LNCaP clone FGC (cell line): ENCODE data around the gene MCM5.
"Not testable (repeated sequence)": the region's sequence is repeated elsewhere in the genome, so short reads cannot be mapped to it uniquely, and the experiment has no call there.

ENCODE experiments used
- DNase-seq: peaks from one replicate; pipeline ENCODE4 v3.0.0-alpha.2; 2011; ENCODE audit warnings: low read depth
- H3K4me3 ChIP-seq: 2 replicates; pipeline ENCODE4 v1.5.1; 2011; ENCODE audit warnings: mild to moderate bottlenecking, low read depth, low read length, control low read depth
- TF ChIP-seq, protein P1 (sequence below): IDR thresholded peaks from 2 replicates; pipeline ENCODE4 v1.5.1; 2012; ENCODE audit warnings: mild to moderate bottlenecking; ENCODE audit not compliant: control insufficient read depth, insufficient read depth; ENCODE audit errors: extremely low read depth

Gene MCM5

DNA sequence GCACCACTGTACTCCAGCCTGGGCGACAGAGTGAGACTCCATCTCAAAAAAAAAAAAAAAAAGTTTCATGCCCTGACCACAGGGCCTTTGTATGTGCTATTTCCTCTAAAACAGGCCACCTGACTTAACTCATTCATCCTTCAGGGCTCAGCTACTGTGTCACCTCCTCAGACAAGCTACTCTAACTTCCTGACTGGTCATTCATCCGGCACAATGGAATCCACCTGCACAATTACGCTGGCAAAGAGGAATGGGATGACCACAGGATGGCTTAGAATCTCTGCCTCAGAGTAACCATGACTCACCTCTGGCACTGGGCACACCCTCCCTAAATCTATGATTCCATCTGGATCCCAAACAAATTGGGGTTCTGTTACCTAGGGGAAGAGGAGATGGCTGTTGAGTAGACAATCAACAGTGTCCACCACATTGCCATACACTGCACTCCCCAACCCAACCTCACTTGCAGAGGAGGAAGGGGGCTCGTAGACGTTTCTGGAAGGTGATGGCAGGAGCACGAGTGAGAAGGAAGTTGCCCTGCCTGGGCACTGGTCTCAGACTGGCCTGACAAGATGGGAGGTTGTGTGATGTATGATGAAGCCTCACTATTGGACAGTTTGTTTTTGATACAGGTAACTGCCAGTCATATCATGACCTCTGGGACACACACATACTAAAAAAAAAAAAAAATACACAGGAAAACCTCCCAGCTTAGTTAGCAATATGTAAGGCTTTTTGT lies 41.9 kb upstream of the MCM5 start:
- no peak for DNase-seq

GRCh38 chr22:35359380-35360065 lies 40.4 kb upstream of the MCM5 start:
- no peak for DNase-seq

More for the DNA sequence above, 41.9 kb upstream of the MCM5 start:
- no peak overlapping the region for H3K4me3 ChIP-seq
- TF ChIP-seq, protein P1, sequence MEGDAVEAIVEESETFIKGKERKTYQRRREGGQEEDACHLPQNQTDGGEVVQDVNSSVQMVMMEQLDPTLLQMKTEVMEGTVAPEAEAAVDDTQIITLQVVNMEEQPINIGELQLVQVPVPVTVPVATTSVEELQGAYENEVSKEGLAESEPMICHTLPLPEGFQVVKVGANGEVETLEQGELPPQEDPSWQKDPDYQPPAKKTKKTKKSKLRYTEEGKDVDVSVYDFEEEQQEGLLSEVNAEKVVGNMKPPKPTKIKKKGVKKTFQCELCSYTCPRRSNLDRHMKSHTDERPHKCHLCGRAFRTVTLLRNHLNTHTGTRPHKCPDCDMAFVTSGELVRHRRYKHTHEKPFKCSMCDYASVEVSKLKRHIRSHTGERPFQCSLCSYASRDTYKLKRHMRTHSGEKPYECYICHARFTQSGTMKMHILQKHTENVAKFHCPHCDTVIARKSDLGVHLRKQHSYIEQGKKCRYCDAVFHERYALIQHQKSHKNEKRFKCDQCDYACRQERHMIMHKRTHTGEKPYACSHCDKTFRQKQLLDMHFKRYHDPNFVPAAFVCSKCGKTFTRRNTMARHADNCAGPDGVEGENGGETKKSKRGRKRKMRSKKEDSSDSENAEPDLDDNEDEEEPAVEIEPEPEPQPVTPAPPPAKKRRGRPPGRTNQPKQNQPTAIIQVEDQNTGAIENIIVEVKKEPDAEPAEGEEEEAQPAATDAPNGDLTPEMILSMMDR: no peak

DNA sequence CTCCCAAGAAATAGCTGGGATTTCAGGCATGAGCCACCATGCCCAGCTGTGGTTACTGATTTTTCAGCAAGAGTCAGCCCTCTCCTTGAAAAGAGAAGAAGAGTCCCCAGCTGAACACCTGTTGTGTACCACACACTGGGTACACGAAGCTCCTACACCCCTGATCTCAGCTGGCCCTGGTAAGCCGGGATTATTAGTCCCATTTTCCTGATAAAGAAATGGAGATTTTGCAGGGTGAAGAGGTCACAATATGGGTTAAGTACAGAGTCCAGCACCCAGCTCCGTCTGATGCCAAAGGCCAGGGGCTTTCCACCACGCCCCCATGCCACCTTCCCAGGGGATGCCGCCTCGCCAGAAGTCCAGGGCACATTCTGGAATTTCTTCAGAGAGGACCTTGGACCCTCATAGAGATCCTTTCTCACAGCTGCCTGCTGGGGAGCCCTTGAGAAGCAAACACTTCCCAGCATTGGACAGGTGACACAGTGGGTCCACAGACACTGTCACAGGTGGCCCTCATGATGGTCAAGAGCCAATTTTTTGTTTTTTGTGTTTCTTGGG lies 38.9 kb upstream of the MCM5 start:
- TF ChIP-seq, protein P1: no peak
- DNase-seq: no peak
- no peak overlapping the region for H3K4me3 ChIP-seq

More at GRCh38 chr22:35359380-35360065, 40.4 kb upstream of the MCM5 start:
- TF ChIP-seq, protein P1: no peak
- no peak overlapping the region for H3K4me3 ChIP-seq

GRCh38 chr22:35363566-35364086 lies 36.3 kb upstream of the MCM5 start:
- no peak for DNase-seq
- TF ChIP-seq, protein P1: no peak
- no peak overlapping the region for H3K4me3 ChIP-seq

DNA sequence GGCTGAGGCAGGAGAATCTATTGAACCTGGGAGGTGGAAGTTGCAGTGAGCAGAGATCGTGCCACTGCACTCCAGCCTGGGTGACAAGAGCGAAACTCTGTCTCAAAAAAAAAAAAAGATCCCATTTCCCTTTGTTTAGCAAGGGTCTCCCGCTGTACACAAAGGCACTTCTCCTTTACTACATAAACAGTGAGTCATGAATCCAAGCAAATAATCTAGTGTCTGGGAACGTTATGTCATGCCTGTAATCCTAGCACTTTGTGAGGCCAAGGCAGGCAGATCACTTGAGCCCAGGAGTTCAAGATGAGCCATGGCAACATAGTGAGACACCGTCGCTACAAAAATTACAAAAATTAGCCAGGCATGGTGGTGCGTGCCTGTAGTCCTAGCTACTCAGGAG lies 35.7 kb upstream of the MCM5 start:
- H3K4me3 ChIP-seq, DNase-seq: not testable (repeated sequence)

GRCh38 chr22:35367331-35367886 lies 32.5 kb upstream of the MCM5 start:
- no peak for DNase-seq
- H3K4me3 ChIP-seq: no peak overlapping the region
- TF ChIP-seq, protein P1: no peak

- DNase-seq: no peak
- TF ChIP-seq, protein P1: no peak
- H3K4me3 ChIP-seq: no peak overlapping the region
Observed at GRCh38 chr22:35368386-35368785, 31.6 kb upstream of the MCM5 start.
